Mesenteric fat pad (tissue), 1 donor: Measurements from ENCODE around the gene HHIPL1. TPM values are rescaled to one million over a fixed set of nuclear protein-coding genes. Genes with fewer than 3 reads are reported as not detected.
"Not testable (repeated sequence)": the region's sequence is repeated elsewhere in the genome, so short reads cannot be mapped to it uniquely, and the experiment has no call there.

Experiments
- DNase-seq: peaks from one replicate; pipeline ENCODE4 v3.0.0-alpha.2; 2020; ENCODE audit warnings: low spot score
- total RNA-seq: library from RNA; stranded (reverse); fragmentation: NEBNext Ultra II Directional; extraction: Animal tissue kit (Norgen Biotek cat#: 25700); gene quantifications from one replicate; pipeline ENCODE4 v1.2.1, GENCODE V29; 2021
- donor health status: DM: yes; HTN: yes; CAD: no.

Gene HHIPL1
- total RNA-seq, 1 donor from 2014 or later: 3.8 TPM

- DNase-seq: no peak
These were observed 11.8 kb upstream of the HHIPL1 start for GRCh38 chr14:99633141-99633540.

- no peak for DNase-seq
These were observed 11.0 kb upstream of the HHIPL1 start for GRCh38 chr14:99633918-99634317.

- no peak for DNase-seq
These were observed 10.5 kb upstream of the HHIPL1 start for GRCh38 chr14:99634443-99634842.

GRCh38 chr14:99635116-99635515, 9.8 kb upstream of the HHIPL1 start:
- DNase-seq: no peak

DNA sequence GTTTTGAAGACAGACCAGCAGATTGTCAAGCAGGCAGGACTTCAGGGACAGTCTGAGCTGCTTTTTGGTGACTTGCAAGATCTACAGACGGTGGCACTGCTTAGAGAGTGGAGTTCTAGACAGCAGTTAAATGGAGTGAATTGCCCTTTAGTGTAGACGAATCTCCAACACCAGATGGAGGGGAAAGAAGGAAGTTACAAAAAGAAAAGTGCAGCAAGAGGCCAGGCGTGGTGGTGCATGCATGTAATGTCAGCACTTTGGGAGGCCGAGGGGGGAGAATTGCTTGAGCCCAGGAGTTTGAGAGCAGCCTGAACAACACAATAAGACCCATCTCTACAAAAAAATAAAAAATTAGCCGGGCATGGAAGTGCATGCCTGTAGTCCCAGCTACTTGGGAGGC, 8.4 kb upstream of the HHIPL1 start:
- no peak for DNase-seq

DNA sequence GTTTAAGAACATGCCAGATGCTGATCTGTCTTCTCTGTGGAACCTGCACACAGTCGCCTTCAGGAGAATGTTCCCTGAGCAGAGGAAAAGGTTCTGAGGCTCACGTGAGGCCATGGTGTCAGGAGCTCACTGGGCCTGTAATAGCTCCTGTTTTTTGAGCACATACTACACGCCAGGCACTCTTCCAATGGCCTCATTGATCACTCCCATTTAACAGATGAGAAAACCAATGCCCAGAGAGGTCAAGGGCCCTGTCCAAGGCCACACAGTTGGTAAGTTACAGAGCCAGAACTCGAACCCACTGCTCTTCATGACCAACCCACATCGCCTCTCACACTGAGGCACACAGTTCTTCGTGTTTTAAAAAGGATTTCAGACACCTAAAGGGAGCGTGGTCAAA, 7.3 kb upstream of the HHIPL1 start:
- no peak for DNase-seq

DNA sequence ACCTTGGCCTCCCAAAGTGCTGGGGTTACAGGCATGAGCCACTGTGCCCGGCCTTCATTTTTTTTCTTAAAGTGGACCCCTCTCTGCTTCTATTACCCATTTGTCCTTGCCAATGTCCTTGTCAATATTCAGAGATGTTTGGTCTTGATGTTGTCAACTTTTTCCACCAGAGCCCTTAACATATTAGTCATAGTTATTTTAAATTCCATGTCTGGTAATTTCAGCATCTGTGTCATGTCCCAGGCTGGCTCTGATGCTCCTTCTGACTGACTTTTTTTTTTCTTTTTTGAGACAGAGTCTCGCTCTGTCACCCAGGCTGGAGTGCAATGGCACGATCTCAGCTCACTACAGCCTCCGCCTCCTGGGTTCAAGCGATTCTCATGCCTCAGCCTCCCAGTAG, 2.2 kb upstream of the HHIPL1 start:
- DNase-seq: not testable (repeated sequence)

GRCh38 chr14:99643343-99643742, 1.6 kb upstream of the HHIPL1 start:
- no peak for DNase-seq

DNA sequence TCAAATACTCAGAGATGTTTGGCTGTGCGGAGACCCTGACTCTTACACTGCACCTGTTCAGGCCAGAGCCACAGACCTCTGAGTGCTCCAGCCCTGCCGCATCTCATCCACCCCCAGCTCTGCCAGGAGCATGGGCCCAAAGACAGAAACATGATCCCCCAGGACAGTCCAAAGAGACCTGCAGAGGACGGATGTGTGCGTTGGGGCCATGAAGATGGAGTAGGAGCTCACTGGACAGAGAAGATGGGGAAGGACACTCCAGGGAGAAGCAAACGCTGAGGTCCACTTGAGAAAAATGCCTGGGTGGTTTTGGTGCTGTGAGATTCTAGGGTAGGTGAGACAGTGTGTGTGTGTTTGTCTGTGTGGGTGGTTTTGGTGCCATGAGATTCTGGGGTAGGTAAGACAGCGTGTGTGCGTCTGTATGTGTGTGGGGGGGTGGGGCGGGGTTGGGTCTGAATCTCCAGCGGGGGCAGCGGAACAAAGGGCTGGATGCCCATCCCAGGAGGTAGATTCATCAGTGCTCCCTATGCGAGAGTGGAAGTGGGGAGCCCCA, 818 bp upstream of the HHIPL1 start:
- DNase-seq: no peak

- DNase-seq: no peak
These were observed 896 bp downstream of the HHIPL1 start for GRCh38 chr14:99645545-99646505.

DNA sequence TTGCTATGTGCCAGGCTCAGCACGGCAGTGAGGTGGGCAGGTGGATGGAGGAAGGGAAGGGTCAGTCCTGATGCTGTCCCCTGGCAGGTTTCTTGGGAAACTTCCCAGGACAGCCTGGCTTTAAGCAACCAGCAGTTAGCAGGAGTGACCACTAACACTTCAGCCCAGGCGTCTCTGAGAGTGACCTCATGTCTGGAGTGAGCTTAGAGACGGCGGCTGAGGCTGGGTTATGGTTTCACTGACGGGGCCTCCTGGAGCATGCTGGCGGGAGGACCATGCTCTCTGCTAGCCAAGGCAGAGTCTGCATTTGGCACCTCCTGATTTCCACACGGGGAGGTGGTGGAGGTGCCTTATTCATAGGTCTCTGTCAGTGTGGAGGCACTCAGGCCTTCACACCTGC, 2.5 kb downstream of the HHIPL1 start:
- no peak for DNase-seq

GRCh38 chr14:99648027-99648784, 3.3 kb downstream of the HHIPL1 start:
- DNase-seq: no peak

DNA sequence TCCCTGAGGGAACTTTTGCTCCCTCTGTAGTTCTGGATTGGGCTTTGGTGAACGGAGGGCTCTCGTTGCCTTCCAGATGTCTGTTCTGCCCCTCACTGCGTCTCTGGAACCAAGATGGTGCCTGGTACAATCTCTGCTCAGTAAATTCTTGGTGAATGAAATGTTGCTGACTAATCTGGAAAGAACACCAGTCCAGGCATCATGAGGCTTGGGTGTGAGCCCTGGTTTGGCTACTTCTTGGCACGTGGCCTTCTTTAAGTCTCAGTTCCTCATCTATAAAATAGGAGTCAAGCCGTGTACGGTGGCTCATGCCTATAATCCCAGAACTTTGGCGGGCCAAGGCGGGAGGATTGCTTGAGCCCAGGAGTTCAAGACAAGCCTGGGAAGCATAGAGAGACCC, 4.3 kb downstream of the HHIPL1 start:
- no peak for DNase-seq

DNA sequence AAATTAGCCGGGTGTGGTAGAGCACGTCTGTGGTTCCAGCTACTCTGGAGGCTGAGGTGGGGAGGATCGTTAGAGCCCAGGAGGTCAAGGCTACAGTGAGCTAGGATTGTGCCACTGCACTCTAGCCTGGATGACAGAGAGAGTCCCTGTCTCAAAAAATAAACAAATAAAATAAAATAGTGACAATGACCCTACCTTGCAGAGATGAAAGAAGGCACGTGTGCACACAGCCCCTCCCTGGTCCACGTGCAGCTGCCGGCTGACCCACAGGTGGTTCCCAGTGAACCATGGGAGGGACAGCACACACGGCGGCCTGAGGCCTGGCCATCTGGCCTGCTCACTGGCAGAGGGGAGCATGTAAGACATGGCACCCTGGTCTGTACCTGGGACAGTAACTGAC, 4.7 kb downstream of the HHIPL1 start:
- no peak for DNase-seq

DNA sequence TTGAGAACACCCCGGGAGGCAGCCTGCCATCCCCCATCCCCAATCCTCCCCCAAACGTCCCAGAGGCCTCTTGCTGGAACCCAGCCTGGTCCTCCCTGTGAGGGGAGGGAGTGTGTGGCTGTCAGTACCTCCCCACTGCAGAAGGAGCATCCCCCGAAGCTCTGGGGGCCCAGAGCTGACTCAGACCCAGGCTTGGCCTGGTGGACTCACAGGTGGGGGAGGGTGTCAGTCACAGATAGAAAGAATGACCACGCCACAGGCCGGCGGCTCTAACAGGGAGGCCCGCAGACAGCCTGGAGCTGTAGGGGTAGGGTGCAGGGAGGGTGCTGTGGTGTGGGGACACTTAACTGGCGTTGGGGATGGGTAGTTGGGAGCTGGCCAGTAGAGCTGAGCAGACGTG, 5.3 kb downstream of the HHIPL1 start:
- DNase-seq: no peak

DNA sequence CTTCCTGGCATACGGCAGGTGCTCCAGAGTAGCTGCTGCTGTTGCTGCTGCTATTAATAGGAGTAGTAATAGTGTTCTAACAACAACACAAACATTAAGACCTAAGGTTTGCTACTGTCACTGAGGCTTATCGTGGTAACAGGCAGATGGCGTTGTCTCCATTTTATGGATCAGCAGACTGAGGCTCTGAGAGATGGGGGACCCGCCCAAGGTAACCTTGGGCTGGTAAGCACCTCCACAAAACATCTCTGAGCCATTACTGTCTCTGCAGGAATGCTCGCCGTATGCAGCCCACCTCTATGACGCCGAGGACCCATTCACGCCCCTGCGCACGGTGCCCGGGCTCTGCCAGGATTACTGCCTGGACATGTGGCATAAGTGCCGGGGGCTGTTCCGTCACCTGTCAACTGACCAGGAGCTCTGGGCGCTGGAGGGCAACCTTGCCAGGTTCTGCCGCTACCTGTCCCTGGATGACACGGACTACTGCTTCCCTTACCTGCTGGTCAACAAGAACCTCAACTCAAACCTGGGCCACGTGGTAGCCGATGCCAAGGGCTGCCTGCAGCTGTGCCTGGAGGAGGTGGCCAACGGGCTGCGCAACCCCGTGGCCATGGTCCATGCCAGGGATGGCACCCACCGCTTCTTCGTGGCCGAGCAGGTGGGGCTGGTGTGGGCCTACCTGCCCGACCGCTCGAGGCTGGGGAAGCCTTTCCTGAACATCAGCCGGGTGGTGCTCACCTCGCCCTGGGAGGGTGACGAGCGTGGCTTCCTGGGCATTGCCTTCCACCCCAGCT, 7.2 kb downstream of the HHIPL1 start:
- DNase-seq: no peak

- no peak for DNase-seq
These were observed 9.5 kb downstream of the HHIPL1 start for GRCh38 chr14:99654235-99654985.

DNA sequence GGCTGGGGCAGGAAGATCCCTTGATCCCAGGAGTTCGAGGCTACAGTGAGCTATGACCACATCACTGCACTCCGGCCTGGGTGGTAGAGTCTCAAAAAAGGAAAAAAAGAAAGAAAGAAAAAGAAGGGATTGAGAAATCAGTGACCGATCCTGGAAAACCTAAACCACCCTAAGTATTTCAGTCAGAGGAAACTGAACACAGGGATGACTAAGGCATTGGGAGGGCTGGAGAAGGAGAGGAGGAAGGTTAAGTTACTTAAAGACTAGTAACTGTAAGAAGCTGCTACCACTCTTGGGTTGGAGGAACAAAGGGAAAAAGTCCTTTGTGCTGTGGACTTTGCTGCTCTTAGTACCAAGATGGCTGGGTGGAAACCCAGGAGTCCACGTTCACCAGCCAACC, 10.6 kb downstream of the HHIPL1 start:
- no peak for DNase-seq

DNA sequence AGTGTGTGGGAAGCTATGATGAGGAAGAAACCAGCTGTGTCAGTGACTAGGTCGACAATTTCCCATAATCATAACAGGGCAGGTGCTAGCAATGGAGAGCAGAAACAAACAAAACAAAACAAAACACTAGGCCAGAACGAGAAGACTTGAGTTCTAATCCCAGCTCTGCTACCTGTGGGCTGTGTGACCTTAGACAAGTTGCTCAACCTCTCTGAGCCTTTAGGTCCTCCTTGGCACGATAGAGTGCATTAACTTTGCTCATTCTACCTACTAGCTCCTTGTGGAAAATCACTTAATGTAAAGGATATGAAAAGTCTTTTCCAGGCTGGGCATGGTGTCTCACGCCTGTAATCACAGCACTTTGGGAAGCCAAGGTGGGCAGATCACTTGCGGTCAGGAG, 11.2 kb downstream of the HHIPL1 start:
- no peak for DNase-seq

GRCh38 chr14:99657645-99658155, 12.8 kb downstream of the HHIPL1 start:
- no peak for DNase-seq
